HEK293 (cell line): Measurements from ENCODE around the gene NENF.
A peak's percentile ranks its signal among the peaks of the same experiment; 100 is the strongest.

ENCODE experiments used
- CTCF ChIA-PET: fragments of 350-600 bp; formaldehyde crosslinking; extraction: SDS; loops from one replicate; lab custom pipeline; 2021; ENCODE audit warnings: antibody characterized with exemption; lab: Yijun Ruan, JAX
- POLR2A ChIA-PET: fragments of 300-600 bp; formaldehyde crosslinking; extraction: SDS; loops from one replicate; lab custom pipeline; 2020; ENCODE audit warnings: antibody characterized with exemption, inconsistent platforms; lab: Yijun Ruan, JAX
- H3K27ac ChIP-seq: fragments of 200-500 bp; sonication (Bioruptor generic); 2 replicates; pipeline ENCODE4 v1.5.1; 2014; ENCODE audit warnings: low read depth, low read length, control low read depth, inconsistent platforms; ENCODE audit errors: extremely low read depth
- H3K36me3 ChIP-seq, 2 experiments: fragments of 200-500 bp in 1 of 2; sonication (Bioruptor generic) in 1 of 2; 1 replicate in 1 of 2; 2 replicates in 1 of 2; pipeline ENCODE4 v1.5.1; 2014 to 2017; ENCODE audit warnings: inconsistent platforms in 2 of 2, low read length in 2 of 2; ENCODE audit not compliant: control insufficient read depth in 2 of 2, insufficient read depth in 1 of 2
- H3K4me1 ChIP-seq: fragments of 200-500 bp; sonication (Bioruptor generic); 2 replicates; pipeline ENCODE4 v1.5.1; 2014; ENCODE audit warnings: mild to moderate bottlenecking, low read length, inconsistent platforms; ENCODE audit not compliant: control insufficient read depth, insufficient read depth
- H3K4me3 ChIP-seq: 2 replicates; pipeline ENCODE4 v1.5.1; 2011; ENCODE audit warnings: low read depth, mild to moderate bottlenecking, control low read depth, low read length, moderate library complexity
- H3K9me3 ChIP-seq: fragments of 200-500 bp; sonication (Bioruptor generic); 2 replicates; pipeline ENCODE4 v1.5.1; 2014; ENCODE audit warnings: low read depth, low read length, inconsistent platforms; ENCODE audit not compliant: control insufficient read depth, insufficient read depth
- AEBP2 ChIP-seq: fragments of 450-650 bp; formaldehyde crosslinking; IDR thresholded peaks from 2 replicates; pipeline ENCODE4 v1.5.1; 2016; ENCODE audit warnings: missing biosample characterization, missing genetic modification characterization, borderline replicate concordance
- BCL11B ChIP-seq: fragments of 450-650 bp; formaldehyde crosslinking; IDR thresholded peaks from 2 replicates; pipeline ENCODE4 v1.5.1; 2016; ENCODE audit warnings: low read depth, missing biosample characterization, missing genetic modification characterization
- CTCF ChIP-seq: fragments of 450-650 bp; formaldehyde crosslinking; IDR thresholded peaks from 2 replicates; pipeline ENCODE4 v1.5.1; 2016; ENCODE audit warnings: missing biosample characterization, missing genetic modification characterization
- EGR2 ChIP-seq: fragments of 450-650 bp; formaldehyde crosslinking; IDR thresholded peaks from 2 replicates; pipeline ENCODE4 v1.5.1; 2016; ENCODE audit warnings: low read depth, missing biosample characterization, missing genetic modification characterization
- SCRT2 ChIP-seq: fragments of 450-650 bp; formaldehyde crosslinking; IDR thresholded peaks from 2 replicates; pipeline ENCODE4 v1.5.1; 2016; ENCODE audit warnings: missing biosample characterization, missing genetic modification characterization
- SETDB1 ChIP-seq: IDR thresholded peaks from one replicate; pipeline ENCODE4 v1.6.1; 2017; ENCODE audit warnings: mild to moderate bottlenecking, low read length, moderate library complexity, mixed read lengths; ENCODE audit not compliant: insufficient read length
- ZBTB48 ChIP-seq: fragments of 450-650 bp; formaldehyde crosslinking; IDR thresholded peaks from 2 replicates; pipeline ENCODE4 v1.5.1; 2016; ENCODE audit warnings: missing biosample characterization, missing genetic modification characterization
- ZNF10 ChIP-seq: fragments of 450-650 bp; formaldehyde crosslinking; IDR thresholded peaks from 2 replicates; pipeline ENCODE4 v1.5.1; 2017; ENCODE audit warnings: missing biosample characterization, missing genetic modification characterization
- ZNF121 ChIP-seq: fragments of 450-650 bp; formaldehyde crosslinking; IDR thresholded peaks from 2 replicates; pipeline ENCODE4 v1.5.1; 2016; ENCODE audit warnings: missing biosample characterization, missing genetic modification characterization
- ZNF169 ChIP-seq: fragments of 450-650 bp; formaldehyde crosslinking; IDR thresholded peaks from 2 replicates; pipeline ENCODE4 v1.5.1; 2016; ENCODE audit warnings: missing biosample characterization, missing genetic modification characterization
- ZNF26 ChIP-seq: fragments of 450-650 bp; formaldehyde crosslinking; IDR thresholded peaks from 2 replicates; pipeline ENCODE4 v1.5.1; 2016; ENCODE audit warnings: missing biosample characterization, missing genetic modification characterization
- ZNF280D ChIP-seq: fragments of 450-650 bp; formaldehyde crosslinking; IDR thresholded peaks from 2 replicates; pipeline ENCODE4 v1.5.1; 2016; ENCODE audit warnings: missing biosample characterization, missing genetic modification characterization
- ZNF311 ChIP-seq: fragments of 450-650 bp; formaldehyde crosslinking; IDR thresholded peaks from 2 replicates; pipeline ENCODE4 v1.5.1; 2017; ENCODE audit warnings: missing biosample characterization, missing genetic modification characterization, borderline replicate concordance
- ZNF335 ChIP-seq: fragments of 450-650 bp; formaldehyde crosslinking; conservative IDR thresholded peaks from 2 replicates; pipeline ENCODE4 v1.5.1; 2016; ENCODE audit warnings: missing biosample characterization, missing genetic modification characterization
- ZNF37A ChIP-seq: fragments of 450-650 bp; IDR thresholded peaks from 2 replicates; pipeline ENCODE4 v1.5.1; 2018; ENCODE audit warnings: missing biosample characterization, missing genetic modification characterization
- ZNF549 ChIP-seq: fragments of 450-650 bp; IDR thresholded peaks from 2 replicates; pipeline ENCODE4 v1.5.1; 2018; ENCODE audit warnings: missing biosample characterization, missing genetic modification characterization, mild to moderate bottlenecking, inconsistent platforms, moderate library complexity
- ZNF571 ChIP-seq: fragments of 450-650 bp; formaldehyde crosslinking; IDR thresholded peaks from 2 replicates; pipeline ENCODE4 v1.5.0; 2017; ENCODE audit warnings: missing biosample characterization, missing genetic modification characterization
- ZNF580 ChIP-seq: fragments of 450-650 bp; formaldehyde crosslinking; IDR thresholded peaks from 2 replicates; pipeline ENCODE4 v1.5.1; 2016; ENCODE audit warnings: missing biosample characterization, missing genetic modification characterization
- ZNF600 ChIP-seq: fragments of 450-650 bp; formaldehyde crosslinking; IDR thresholded peaks from 2 replicates; pipeline ENCODE4 v1.5.1; 2016; ENCODE audit warnings: missing biosample characterization, missing genetic modification characterization
- ZNF639 ChIP-seq: fragments of 450-650 bp; formaldehyde crosslinking; IDR thresholded peaks from 2 replicates; pipeline ENCODE4 v1.5.1; 2016; ENCODE audit warnings: missing biosample characterization, missing genetic modification characterization
- ZNF654 ChIP-seq: fragments of 450-650 bp; formaldehyde crosslinking; IDR thresholded peaks from 2 replicates; pipeline ENCODE4 v1.5.1; 2016; ENCODE audit warnings: low read depth, missing biosample characterization, missing genetic modification characterization
- ZNF660 ChIP-seq: fragments of 450-650 bp; IDR thresholded peaks from 2 replicates; pipeline ENCODE4 v1.5.1; 2018; ENCODE audit warnings: missing biosample characterization, mild to moderate bottlenecking, missing genetic modification characterization

The NENF gene

GRCh38 chr1:212454741-212455140, 22.0 kb downstream of the NENF start (continued):
- no peak for TF ChIP-seq ZNF639 (tag by site-specific recombination)
- no peak for TF ChIP-seq ZNF169 (tag by site-specific recombination)
- TF ChIP-seq EGR2 (tag by site-specific recombination), result no peak
- no peak for TF ChIP-seq SCRT2 (tag by site-specific recombination)
- no peak for TF ChIP-seq AEBP2
- TF ChIP-seq BCL11B (tag by site-specific recombination), result no peak

- TF ChIP-seq ZBTB48 (tag by site-specific recombination) (no peak), ZNF549 (tag by site-specific recombination) (peak; percentile 99), ZNF580 (tag by site-specific recombination) (no peak), ZNF571 (no peak), SETDB1 (no peak), ZNF311 (tag by site-specific recombination) (no peak)
- POLR2A ChIA-PET, result interaction anchor here (0.5 to 1.8 kb wide), 5 partner anchors 90 to 775 kb away, joined by 3 to 8 read pairs (median 6); partner anchors contain the start of genes ATF3, DTL and INTS7
- no peak overlapping the region for H3K4me3 ChIP-seq
- no peaks in the 10 kb centered on the region for H3K9me3 ChIP-seq
- CTCF ChIA-PET, result interaction anchor here (0.6 to 4.2 kb wide), 86 partner anchors 9 to 800 kb away, joined by 3 to 49 read pairs (median 4); partner anchors contain the start of genes ATF3, DTL and INTS7
- H3K4me1 ChIP-seq, result no peaks in the 10 kb centered on the region
- no peak overlapping the region for H3K27ac ChIP-seq
- no peaks in the 10 kb centered on the region for H3K36me3 ChIP-seq
Observed at GRCh38 chr1:212455401-212455800, 22.7 kb downstream of the NENF start.

- H3K9me3 ChIP-seq, result no peaks in the 10 kb centered on the region
- ChIA-PET POLR2A (interaction anchor here (1.0 to 1.8 kb wide), 3 partner anchors 152 to 775 kb away, joined by 3 to 8 read pairs (median 8); partner anchors contain the start of genes ATF3, DTL and INTS7), CTCF (interaction anchor here (0.6 to 4.2 kb wide), 99 partner anchors 8 to 801 kb away, joined by 3 to 49 read pairs (median 4); partner anchors contain the start of genes ATF3, DTL and INTS7)
- no peak for TF ChIP-seq ZBTB48 (tag by site-specific recombination)
- TF ChIP-seq ZNF654, result peak; percentile 96
- TF ChIP-seq ZNF660 (tag by site-specific recombination), result peak; percentile 80
- TF ChIP-seq ZNF335 (tag by site-specific recombination), result no peak
- TF ChIP-seq ZNF10 (tag by site-specific recombination), result peak; percentile 42; the same call in 1 of the 2 replicates
- TF ChIP-seq CTCF (tag by site-specific recombination), result peak; percentile 78
- TF ChIP-seq ZNF26, result no peak
- TF ChIP-seq ZNF37A (tag by site-specific recombination), result no peak
- peak; percentile 51 for TF ChIP-seq ZNF600 (tag by site-specific recombination)
- peak; percentile 53; the same call in 1 of the 2 replicates for TF ChIP-seq ZNF121 (tag by site-specific recombination)
- no peak for TF ChIP-seq ZNF280D (tag by site-specific recombination)
Observed at GRCh38 chr1:212455803-212456528, 23.2 kb downstream of the NENF start.

More at GRCh38 chr1:212455803-212456528, 23.2 kb downstream of the NENF start:
- H3K27ac ChIP-seq, result no peak overlapping the region
- no peaks in the 10 kb centered on the region for H3K4me1 ChIP-seq
- no peak overlapping the region for H3K4me3 ChIP-seq
- H3K36me3 ChIP-seq, result no peaks in the 10 kb centered on the region
